ENCODE results near the gene HS3ST5. TPM values are rescaled to one million over a fixed set of nuclear protein-coding genes. Genes with fewer than 3 reads are reported as not detected.
"Not testable (repeated sequence)": the region's sequence is repeated elsewhere in the genome, so short reads cannot be mapped to it uniquely, and the experiment has no call there.

Gene HS3ST5
- total and polyA plus RNA-seq, 7 experiments from 2014 or later, result not detected

GRCh38 chr6:114055349-114055748, 287.5 kb downstream of the HS3ST5 start:
- Histone ChIP-seq H3K27me3 (ENCODE audit: control insufficient read depth in 2 of 2, insufficient read depth in 2 of 2, low read length in 2 of 2) (no peaks in the 10 kb centered on the region), H3K36me3 (ENCODE audit: control insufficient read depth in 2 of 3, insufficient read depth in 3 of 3, low read length in 3 of 3) (no peaks in the 10 kb centered on the region), H3K9me3 (ENCODE audit: control insufficient read depth in 2 of 3, low read length in 3 of 3) (no peaks in the 10 kb centered on the region), H3K4me1 (ENCODE audit: control insufficient read depth in 2 of 2, insufficient read depth in 2 of 2, low read length in 2 of 2) (no peaks in the 10 kb centered on the region), H3K27ac (ENCODE audit: low read depth, low read length) (no peak overlapping the region), H3K4me3 (ENCODE audit: low read length) (no peak overlapping the region)
- POLR2A ChIA-PET, result no interaction called here
- H3K36me3 Mint-ChIP-seq, result no peaks in the 10 kb centered on the region
- H3K4me1 Mint-ChIP-seq, result no peaks in the 10 kb centered on the region
- DNase-seq (no peak), ATAC-seq (no peak)
- CTCF ChIA-PET, result no interaction called here
- intact Hi-C loops (cut with micrococcal nuclease), result no loop called here
- H3K27ac Mint-ChIP-seq, result no peak overlapping the region
- no peak overlapping the region for H3K4me3 Mint-ChIP-seq
- H3K27me3 Mint-ChIP-seq, result peaks cover 0 to 3% (median 0%) of the 10 kb centered on the region in 5 donors
- H3K9me3 Mint-ChIP-seq, result peaks cover 0 to 2% (median 0%) of the 10 kb centered on the region in 11 donors

GRCh38 chr6:114053791-114054190, 289.0 kb downstream of the HS3ST5 start:
- Mint-ChIP-seq H3K27me3 (peaks cover 0 to 3% (median 0%) of the 10 kb centered on the region in 5 donors), H3K36me3 (no peaks in the 10 kb centered on the region), H3K9me3 (peaks cover 0 to 2% (median 0%) of the 10 kb centered on the region in 11 donors), H3K4me1 (no peaks in the 10 kb centered on the region), H3K27ac (no peak overlapping the region), H3K4me3 (no peak overlapping the region)
- DNase-seq (no peak), ATAC-seq (no peak)
- POLR2A ChIA-PET, result no interaction called here
- Histone ChIP-seq H3K4me3 (ENCODE audit: low read length) (no peak overlapping the region), H3K27ac (ENCODE audit: low read depth, low read length) (no peak overlapping the region), H3K27me3 (ENCODE audit: control insufficient read depth in 2 of 2, insufficient read depth in 2 of 2, low read length in 2 of 2) (no peaks in the 10 kb centered on the region), H3K4me1 (ENCODE audit: control insufficient read depth in 2 of 2, insufficient read depth in 2 of 2, low read length in 2 of 2) (no peaks in the 10 kb centered on the region), H3K36me3 (ENCODE audit: control insufficient read depth in 2 of 3, insufficient read depth in 3 of 3, low read length in 3 of 3) (no peaks in the 10 kb centered on the region), H3K9me3 (ENCODE audit: control insufficient read depth in 2 of 3, low read length in 3 of 3) (no peaks in the 10 kb centered on the region)
- intact Hi-C loops (cut with micrococcal nuclease), result no loop called here
- CTCF ChIA-PET, result no interaction called here

- Histone ChIP-seq H3K4me3 (ENCODE audit: low read length) (no peak overlapping the region), H3K4me1 (ENCODE audit: control insufficient read depth in 2 of 2, insufficient read depth in 2 of 2, low read length in 2 of 2) (no peaks in the 10 kb centered on the region), H3K27me3 (ENCODE audit: control insufficient read depth in 2 of 2, insufficient read depth in 2 of 2, low read length in 2 of 2) (no peaks in the 10 kb centered on the region), H3K27ac (ENCODE audit: low read depth, low read length) (no peak overlapping the region), H3K9me3 (ENCODE audit: control insufficient read depth in 2 of 3, low read length in 3 of 3) (no peaks in the 10 kb centered on the region), H3K36me3 (ENCODE audit: control insufficient read depth in 2 of 3, insufficient read depth in 3 of 3, low read length in 3 of 3) (no peaks in the 10 kb centered on the region)
- ATAC-seq (no peak), DNase-seq (no peak)
- Mint-ChIP-seq H3K27ac (no peak overlapping the region), H3K9me3 (peaks cover 0 to 5% (median 1%) of the 10 kb centered on the region in 11 donors), H3K4me3 (no peak overlapping the region), H3K27me3 (no peaks in the 10 kb centered on the region), H3K36me3 (no peaks in the 10 kb centered on the region), H3K4me1 (no peaks in the 10 kb centered on the region)
- ChIA-PET CTCF (no interaction called here), POLR2A (no interaction called here)
- intact Hi-C loops (cut with micrococcal nuclease), result no loop called here
These were observed 290.7 kb downstream of the HS3ST5 start for GRCh38 chr6:114052141-114052540.

GRCh38 chr6:114051031-114051430, 291.8 kb downstream of the HS3ST5 start:
- no peaks in the 10 kb centered on the region for H3K4me1 Mint-ChIP-seq
- no peak overlapping the region for H3K4me3 Mint-ChIP-seq
- ChIA-PET CTCF (no interaction called here), POLR2A (no interaction called here)
- no peaks in the 10 kb centered on the region for H3K36me3 Mint-ChIP-seq
- Histone ChIP-seq H3K4me3 (ENCODE audit: low read length) (no peak overlapping the region), H3K27ac (ENCODE audit: low read depth, low read length) (no peak overlapping the region), H3K27me3 (ENCODE audit: control insufficient read depth in 2 of 2, insufficient read depth in 2 of 2, low read length in 2 of 2) (no peaks in the 10 kb centered on the region), H3K36me3 (ENCODE audit: control insufficient read depth in 2 of 3, insufficient read depth in 3 of 3, low read length in 3 of 3) (no peaks in the 10 kb centered on the region), H3K4me1 (ENCODE audit: control insufficient read depth in 2 of 2, insufficient read depth in 2 of 2, low read length in 2 of 2) (no peaks in the 10 kb centered on the region), H3K9me3 (ENCODE audit: control insufficient read depth in 2 of 3, low read length in 3 of 3) (no peaks in the 10 kb centered on the region)
- H3K27me3 Mint-ChIP-seq, result peaks cover 0 to 3% (median 1%) of the 10 kb centered on the region in 5 donors
- intact Hi-C loops (cut with micrococcal nuclease), result no loop called here
- H3K9me3 Mint-ChIP-seq, result peaks cover 0 to 5% (median 1%) of the 10 kb centered on the region in 11 donors
- H3K27ac Mint-ChIP-seq, result no peak overlapping the region
- DNase-seq (no peak), ATAC-seq (no peak)

GRCh38 chr6:114049367-114049966, 293.4 kb downstream of the HS3ST5 start:
- no peaks in the 10 kb centered on the region for H3K4me1 ChIP-seq (ENCODE audit: control insufficient read depth in 2 of 2, insufficient read depth in 2 of 2, low read length in 2 of 2)
- Mint-ChIP-seq H3K36me3 (no peaks in the 10 kb centered on the region), H3K4me3 (no peak overlapping the region), H3K27me3 (peaks cover 0 to 11% (median 4%) of the 10 kb centered on the region in 5 donors), H3K4me1 (no peaks in the 10 kb centered on the region), H3K9me3 (peaks cover 0 to 5% (median 1%) of the 10 kb centered on the region in 11 donors), H3K27ac (no peak overlapping the region)
- no peaks in the 10 kb centered on the region for H3K27me3 ChIP-seq (ENCODE audit: control insufficient read depth in 2 of 2, insufficient read depth in 2 of 2, low read length in 2 of 2)
- no peak overlapping the region for H3K4me3 ChIP-seq (ENCODE audit: low read length)
- H3K9me3 ChIP-seq (ENCODE audit: control insufficient read depth in 2 of 3, low read length in 3 of 3), result no peaks in the 10 kb centered on the region
- intact Hi-C loops (cut with micrococcal nuclease), result no loop called here
- no peak overlapping the region for H3K27ac ChIP-seq (ENCODE audit: low read depth, low read length)
- DNase-seq (no peak), ATAC-seq (no peak)
- no peaks in the 10 kb centered on the region for H3K36me3 ChIP-seq (ENCODE audit: control insufficient read depth in 2 of 3, insufficient read depth in 3 of 3, low read length in 3 of 3)
- POLR2A ChIA-PET, result no interaction called here
- CTCF ChIA-PET, result no interaction called here

- POLR2A ChIA-PET; H3K36me3 ChIP-seq (ENCODE audit: control insufficient read depth in 2 of 3, insufficient read depth in 3 of 3, low read length in 3 of 3): not testable (repeated sequence)
- intact Hi-C loops (cut with micrococcal nuclease), result loop anchor here in 1 of 2 donors (5.0 kb wide), 1 partner anchor 53 kb away; no protein-coding TSS in a partner anchor
These were observed 298.3 kb downstream of the HS3ST5 start for GRCh38 chr6:114044566-114044965.

More at GRCh38 chr6:114044566-114044965, 298.3 kb downstream of the HS3ST5 start:
- H3K9me3 ChIP-seq (ENCODE audit: control insufficient read depth in 2 of 3, low read length in 3 of 3); H3K4me1 Mint-ChIP-seq; ATAC-seq; H3K27ac Mint-ChIP-seq; H3K27me3 ChIP-seq (ENCODE audit: control insufficient read depth in 2 of 2, insufficient read depth in 2 of 2, low read length in 2 of 2); H3K27ac ChIP-seq (ENCODE audit: low read depth, low read length); H3K4me3 ChIP-seq (ENCODE audit: low read length); H3K4me3 Mint-ChIP-seq; H3K36me3 Mint-ChIP-seq; H3K9me3 Mint-ChIP-seq; H3K4me1 ChIP-seq (ENCODE audit: control insufficient read depth in 2 of 2, insufficient read depth in 2 of 2, low read length in 2 of 2); DNase-seq: not testable (repeated sequence)
- CTCF ChIA-PET, result interaction anchor here (0.7 kb wide), 1 partner anchor 49 kb away, joined by 3 read pairs; no protein-coding TSS in a partner anchor
- H3K27me3 Mint-ChIP-seq, result peaks cover 0 to 18% (median 4%) of the 10 kb centered on the region in 5 donors

Data from naive thymus-derived CD4-positive, alpha-beta T cell (primary cell).